ENCODE results near the gene DENND1A.

GRCh38 chr9:123336449-123336848, 593.5 kb downstream of the DENND1A start:
- TF ChIP-seq CTCF (IDR thresholded peaks at IDR 0.05) (no peak), EP300 (IDR thresholded peaks at IDR 0.05) (no peak), POLR2AphosphoS5 (IDR thresholded peaks at IDR 0.05) (no peak), POLR2A (IDR thresholded peaks at IDR 0.05) (no peak)
